WERI-Rb-1 (cell line): ENCODE measurements around the gene SCFD2.

ENCODE experiments used
- DNase-seq: peaks from one replicate; pipeline ENCODE4 v3.0.0-alpha.2; 2020
- H3K27ac ChIP-seq: fragments of 250-450 bp; sonication (Bioruptor Pico); 2 replicates; pipeline ENCODE4 v1.5.1; 2020; ENCODE audit warnings: mild to moderate bottlenecking, moderate library complexity
- H3K27me3 ChIP-seq: fragments of 250-450 bp; sonication (Bioruptor Pico); 2 replicates; pipeline ENCODE4 v1.5.1; 2021; ENCODE audit warnings: mild to moderate bottlenecking, low read depth, moderate library complexity; ENCODE audit not compliant: insufficient read depth, severe bottlenecking
- H3K36me3 ChIP-seq: fragments of 250-450 bp; sonication (Bioruptor Pico); 2 replicates; pipeline ENCODE4 v1.5.1; 2020; ENCODE audit warnings: mild to moderate bottlenecking, moderate library complexity
- H3K4me3 ChIP-seq: 2 replicates; pipeline ENCODE4 v1.5.1; 2011; ENCODE audit warnings: low read depth, mild to moderate bottlenecking, control low read depth, low read length
- H3K9me3 ChIP-seq: fragments of 250-450 bp; sonication (Bioruptor Pico); 2 replicates; pipeline ENCODE4 v1.5.1; 2021; ENCODE audit warnings: mild to moderate bottlenecking, moderate library complexity; ENCODE audit not compliant: severe bottlenecking
- TF ChIP-seq, protein P1 (sequence below): IDR thresholded peaks from 2 replicates; pipeline ENCODE4 v1.5.1; 2011; ENCODE audit warnings: low read depth, mild to moderate bottlenecking, control low read depth, inconsistent platforms, low read length

The SCFD2 gene

DNA sequence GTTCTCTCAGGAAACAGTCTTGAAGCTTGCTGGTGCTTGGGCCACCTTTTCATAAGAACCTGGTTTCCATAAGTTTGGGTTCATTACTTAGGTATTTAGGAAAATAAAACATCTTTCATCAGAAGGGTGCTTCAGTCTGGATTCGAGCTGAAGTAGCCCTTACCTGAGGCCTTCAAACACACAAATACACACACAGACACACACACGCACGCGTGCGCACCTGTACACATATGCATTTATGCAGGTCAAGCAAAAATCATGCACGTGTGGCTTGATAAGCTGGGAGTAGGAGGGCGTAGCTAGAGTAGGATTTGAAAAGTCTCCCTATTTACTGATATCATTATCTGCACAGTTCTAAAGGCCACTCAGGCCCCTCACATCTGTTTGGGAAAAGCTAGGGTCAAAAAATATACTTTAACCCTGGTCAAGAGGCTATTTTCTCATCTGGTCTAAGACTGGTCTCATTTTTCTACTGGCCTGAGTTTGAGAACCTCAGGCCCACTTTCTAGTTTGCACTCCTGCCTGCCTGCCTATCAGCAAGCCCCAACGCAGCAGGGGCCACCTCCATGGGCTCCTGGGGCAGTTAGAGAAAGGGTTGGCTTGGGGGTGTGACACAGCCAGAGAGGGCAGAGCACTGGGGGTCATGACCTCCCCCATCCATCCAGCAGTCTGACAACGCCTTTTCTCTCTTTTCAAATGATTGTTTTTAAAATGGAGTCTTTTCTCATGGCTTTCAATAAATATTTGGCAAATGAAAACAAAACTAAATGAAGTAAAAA lies 439.5 kb downstream of the SCFD2 start:
- H3K27ac ChIP-seq = no peak overlapping the region
- H3K36me3 ChIP-seq = no peaks in the 10 kb centered on the region
- H3K4me3 ChIP-seq = no peak overlapping the region
- TF ChIP-seq, protein P1, sequence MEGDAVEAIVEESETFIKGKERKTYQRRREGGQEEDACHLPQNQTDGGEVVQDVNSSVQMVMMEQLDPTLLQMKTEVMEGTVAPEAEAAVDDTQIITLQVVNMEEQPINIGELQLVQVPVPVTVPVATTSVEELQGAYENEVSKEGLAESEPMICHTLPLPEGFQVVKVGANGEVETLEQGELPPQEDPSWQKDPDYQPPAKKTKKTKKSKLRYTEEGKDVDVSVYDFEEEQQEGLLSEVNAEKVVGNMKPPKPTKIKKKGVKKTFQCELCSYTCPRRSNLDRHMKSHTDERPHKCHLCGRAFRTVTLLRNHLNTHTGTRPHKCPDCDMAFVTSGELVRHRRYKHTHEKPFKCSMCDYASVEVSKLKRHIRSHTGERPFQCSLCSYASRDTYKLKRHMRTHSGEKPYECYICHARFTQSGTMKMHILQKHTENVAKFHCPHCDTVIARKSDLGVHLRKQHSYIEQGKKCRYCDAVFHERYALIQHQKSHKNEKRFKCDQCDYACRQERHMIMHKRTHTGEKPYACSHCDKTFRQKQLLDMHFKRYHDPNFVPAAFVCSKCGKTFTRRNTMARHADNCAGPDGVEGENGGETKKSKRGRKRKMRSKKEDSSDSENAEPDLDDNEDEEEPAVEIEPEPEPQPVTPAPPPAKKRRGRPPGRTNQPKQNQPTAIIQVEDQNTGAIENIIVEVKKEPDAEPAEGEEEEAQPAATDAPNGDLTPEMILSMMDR = no peak
- peaks cover 24% of the 10 kb centered on the region for H3K27me3 ChIP-seq
- DNase-seq = no peak
- H3K9me3 ChIP-seq = no peaks in the 10 kb centered on the region

- Histone ChIP-seq H3K27ac (no peak overlapping the region), H3K9me3 (no peaks in the 10 kb centered on the region), H3K36me3 (no peaks in the 10 kb centered on the region), H3K4me3 (no peak overlapping the region), H3K27me3 (peaks cover 24% of the 10 kb centered on the region)
- TF ChIP-seq, protein P1 = no peak
- peak; percentile 50 for DNase-seq
Measured at GRCh38 chr4:52925531-52925968, 440.3 kb downstream of the SCFD2 start.

- TF ChIP-seq, protein P1 = no peak
- H3K27ac ChIP-seq = no peak overlapping the region
- no peak for DNase-seq
- no peaks in the 10 kb centered on the region for H3K9me3 ChIP-seq
- H3K4me3 ChIP-seq = no peak overlapping the region
- H3K36me3 ChIP-seq = no peaks in the 10 kb centered on the region
- H3K27me3 ChIP-seq = peaks cover 2% of the 10 kb centered on the region
Measured at GRCh38 chr4:52919461-52919860, 446.4 kb downstream of the SCFD2 start.

GRCh38 chr4:52917817-52918216 lies 448.0 kb downstream of the SCFD2 start:
- TF ChIP-seq, protein P1 = no peak

GRCh38 chr4:52915730-52916300 lies 450.0 kb downstream of the SCFD2 start:
- TF ChIP-seq, protein P1 = no peak
- no peak overlapping the region for H3K4me3 ChIP-seq
- peak; percentile 14 for DNase-seq
- H3K27ac ChIP-seq = no peak overlapping the region
- H3K27me3 ChIP-seq = no peaks in the 10 kb centered on the region
- no peaks in the 10 kb centered on the region for H3K36me3 ChIP-seq
- no peaks in the 10 kb centered on the region for H3K9me3 ChIP-seq

More at GRCh38 chr4:52917817-52918216, 448.0 kb downstream of the SCFD2 start:
- no peaks in the 10 kb centered on the region for H3K27me3 ChIP-seq
- no peaks in the 10 kb centered on the region for H3K36me3 ChIP-seq
- H3K4me3 ChIP-seq = no peak overlapping the region
- H3K9me3 ChIP-seq = no peaks in the 10 kb centered on the region
- no peak for DNase-seq
- H3K27ac ChIP-seq = no peak overlapping the region
